Activated CD4-positive, alpha-beta T cell treated with anti-CD3 and anti-CD28 coated beads for 24 hours (primary cell): Measurements from ENCODE around the gene FUCA1.
"Not testable (repeated sequence)": the region's sequence is repeated elsewhere in the genome, so short reads cannot be mapped to it uniquely, and the experiment has no call there.

ENCODE experiments used
- DNase-seq, 2 donors: peaks; one replicate each; pipeline ENCODE4 v3.0.0-alpha.2; 2020; ENCODE audit warnings: low read depth in 2 of 2

FUCA1 gene

GRCh38 chr1:23837908-23838307, 30.2 kb downstream of the FUCA1 start:
- no peak for DNase-seq

GRCh38 chr1:23836037-23836436, 32.1 kb downstream of the FUCA1 start:
- no peak for DNase-seq

- DNase-seq: not testable (repeated sequence)
These were observed 33.9 kb downstream of the FUCA1 start for GRCh38 chr1:23834156-23834555.

GRCh38 chr1:23827717-23828116, 40.4 kb downstream of the FUCA1 start:
- DNase-seq: no peak

GRCh38 chr1:23826590-23826989, 41.5 kb downstream of the FUCA1 start:
- not testable (repeated sequence) for DNase-seq

- no peak for DNase-seq
These were observed 42.1 kb downstream of the FUCA1 start for GRCh38 chr1:23825762-23826522.

- peak; percentile 79 to 86 for DNase-seq
These were observed 42.9 kb downstream of the FUCA1 start, which contains the start of gene HMGCL for GRCh38 chr1:23825076-23825761. Gene HMGCL (minus strand): TSS chr1:23825429. CDS start chr1:23825415, 14 bp downstream.

- no peak for DNase-seq
These were observed 43.4 kb downstream of the FUCA1 start for GRCh38 chr1:23824711-23825075.

GRCh38 chr1:23823767-23824166, 44.3 kb downstream of the FUCA1 start:
- no peak for DNase-seq

GRCh38 chr1:23817633-23818032, 50.5 kb downstream of the FUCA1 start:
- no peak for DNase-seq

- no peak for DNase-seq
These were observed 51.2 kb downstream of the FUCA1 start for GRCh38 chr1:23816906-23817305.

GRCh38 chr1:23816361-23816760, 51.7 kb downstream of the FUCA1 start:
- DNase-seq: no peak

GRCh38 chr1:23814016-23814415, 54.1 kb downstream of the FUCA1 start:
- DNase-seq: no peak

- DNase-seq: peak in 1 of 2 donors; percentile 41
These were observed 57.1 kb downstream of the FUCA1 start for GRCh38 chr1:23810818-23811540.

- DNase-seq: peak; percentile 61 to 72
These were observed 58.3 kb downstream of the FUCA1 start for GRCh38 chr1:23809751-23810171.

GRCh38 chr1:23807453-23807852, 60.6 kb downstream of the FUCA1 start:
- DNase-seq: no peak

- no peak for DNase-seq
These were observed 61.8 kb downstream of the FUCA1 start for GRCh38 chr1:23806280-23806679.

GRCh38 chr1:23805025-23805424, 63.1 kb downstream of the FUCA1 start:
- DNase-seq: no peak

- DNase-seq: no peak
These were observed 63.8 kb downstream of the FUCA1 start for GRCh38 chr1:23804183-23804835.

GRCh38 chr1:23803674-23804073, 64.4 kb downstream of the FUCA1 start:
- no peak for DNase-seq

GRCh38 chr1:23802809-23803342, 65.2 kb downstream of the FUCA1 start:
- not testable (repeated sequence) for DNase-seq

- no peak for DNase-seq
These were observed 66.2 kb downstream of the FUCA1 start for GRCh38 chr1:23801876-23802275.
